ENCODE measurements around the gene CD2AP.

DNA sequence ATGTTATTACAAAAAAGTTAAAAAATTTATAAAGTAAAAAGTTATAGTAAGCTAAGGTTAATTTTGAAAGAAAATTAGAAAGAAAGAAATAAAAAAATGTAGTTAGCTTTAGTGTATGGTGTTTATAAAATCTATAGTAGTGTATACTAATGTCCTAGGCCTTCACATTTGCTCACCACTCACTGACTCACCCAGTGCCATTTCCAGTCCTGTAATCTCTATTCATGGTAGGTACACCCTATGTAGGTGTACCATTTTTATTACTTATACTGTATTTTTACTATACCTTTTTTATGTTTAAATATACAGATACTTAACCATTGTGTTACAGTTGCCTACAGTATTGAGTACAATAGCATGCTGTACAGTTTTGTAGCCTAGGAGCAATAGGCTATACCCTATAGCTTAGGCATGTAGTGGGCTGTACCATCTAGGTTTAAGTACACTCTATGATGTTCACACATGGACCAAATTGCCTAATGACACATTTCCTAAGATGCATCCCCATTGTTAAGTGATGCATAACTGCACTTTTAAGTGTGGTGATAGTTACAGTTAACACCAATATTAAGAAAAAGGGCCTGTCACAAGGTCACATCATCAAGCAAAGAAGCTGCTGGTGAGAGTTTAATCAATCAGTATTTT lies 8.0 kb downstream of the CD2AP start:
- TF ChIP-seq CTCF (IDR thresholded peaks at IDR 0.05), result no peak
- TF ChIP-seq, protein P1, sequence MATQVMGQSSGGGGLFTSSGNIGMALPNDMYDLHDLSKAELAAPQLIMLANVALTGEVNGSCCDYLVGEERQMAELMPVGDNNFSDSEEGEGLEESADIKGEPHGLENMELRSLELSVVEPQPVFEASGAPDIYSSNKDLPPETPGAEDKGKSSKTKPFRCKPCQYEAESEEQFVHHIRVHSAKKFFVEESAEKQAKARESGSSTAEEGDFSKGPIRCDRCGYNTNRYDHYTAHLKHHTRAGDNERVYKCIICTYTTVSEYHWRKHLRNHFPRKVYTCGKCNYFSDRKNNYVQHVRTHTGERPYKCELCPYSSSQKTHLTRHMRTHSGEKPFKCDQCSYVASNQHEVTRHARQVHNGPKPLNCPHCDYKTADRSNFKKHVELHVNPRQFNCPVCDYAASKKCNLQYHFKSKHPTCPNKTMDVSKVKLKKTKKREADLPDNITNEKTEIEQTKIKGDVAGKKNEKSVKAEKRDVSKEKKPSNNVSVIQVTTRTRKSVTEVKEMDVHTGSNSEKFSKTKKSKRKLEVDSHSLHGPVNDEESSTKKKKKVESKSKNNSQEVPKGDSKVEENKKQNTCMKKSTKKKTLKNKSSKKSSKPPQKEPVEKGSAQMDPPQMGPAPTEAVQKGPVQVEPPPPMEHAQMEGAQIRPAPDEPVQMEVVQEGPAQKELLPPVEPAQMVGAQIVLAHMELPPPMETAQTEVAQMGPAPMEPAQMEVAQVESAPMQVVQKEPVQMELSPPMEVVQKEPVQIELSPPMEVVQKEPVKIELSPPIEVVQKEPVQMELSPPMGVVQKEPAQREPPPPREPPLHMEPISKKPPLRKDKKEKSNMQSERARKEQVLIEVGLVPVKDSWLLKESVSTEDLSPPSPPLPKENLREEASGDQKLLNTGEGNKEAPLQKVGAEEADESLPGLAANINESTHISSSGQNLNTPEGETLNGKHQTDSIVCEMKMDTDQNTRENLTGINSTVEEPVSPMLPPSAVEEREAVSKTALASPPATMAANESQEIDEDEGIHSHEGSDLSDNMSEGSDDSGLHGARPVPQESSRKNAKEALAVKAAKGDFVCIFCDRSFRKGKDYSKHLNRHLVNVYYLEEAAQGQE (IDR thresholded peaks at IDR 0.05; ENCODE audit: insufficient read depth in 1 of 2, low read depth in 2 of 2, low read length in 1 of 2), result no peak

Data from Panc1 (cell line).